Esophagus squamous epithelium (tissue), 5 donors: ENCODE results near the gene TKTL1. TPM values are rescaled to one million over a fixed set of nuclear protein-coding genes. Genes with fewer than 3 reads are reported as not detected.

ENCODE experiments used
- DNase-seq: peaks from one replicate; lab custom pipeline; 2025; lab: John Stamatoyannopoulos, UW
- H3K27ac ChIP-seq, 4 donors: fragments of 200-600 bp; sonication (generic); one replicate each; pipeline ENCODE4 v1.5.1; 2016 to 2019; ENCODE audit warnings: mild to moderate bottlenecking in 1 of 4
- H3K27me3 ChIP-seq, 4 donors: fragments of 200-600 bp; sonication (generic); 1 replicate in 3 of 4; 2 replicates in 1 of 4; pipeline versions ENCODE4 v1.5.1 to v1.6.0; 2017 to 2021; ENCODE audit warnings: antibody characterized with exemption in 1 of 4
- H3K36me3 ChIP-seq, 3 donors: fragments of 200-600 bp; sonication (generic); one replicate each; pipeline ENCODE4 v1.5.1; 2016 to 2019
- H3K4me1 ChIP-seq, 3 donors: fragments of 200-600 bp; sonication (generic); one replicate each; pipeline ENCODE4 v1.5.1; 2017 to 2019
- H3K4me3 ChIP-seq, 4 donors: fragments of 200-600 bp; sonication (generic); 1 replicate in 3 of 4; 2 replicates in 1 of 4; pipeline ENCODE4 v1.5.1; 2016 to 2019; ENCODE audit warnings: mild to moderate bottlenecking in 2 of 4, moderate library complexity in 1 of 4
- H3K9me3 ChIP-seq, 3 donors: fragments of 200-600 bp; sonication (generic); one replicate each; pipeline ENCODE4 v1.5.1; 2016 to 2019
- CTCF ChIP-seq, 6 experiments: fragments of 450-650 bp in 4 of 6; fragments of 200-600 bp in 2 of 6; sonication (generic) in 2 of 6; IDR thresholded peaks; one replicate each; pipeline ENCODE4 v1.5.1; 2016 to 2019; ENCODE audit warnings: antibody characterized with exemption in 6 of 6, mild to moderate bottlenecking in 4 of 6, moderate library complexity in 4 of 6
- POLR2A ChIP-seq, 4 donors: fragments of 450-650 bp; IDR thresholded peaks; one replicate each; pipeline ENCODE4 v1.6.1; 2017; ENCODE audit warnings: antibody characterized with exemption in 4 of 4, mild to moderate bottlenecking in 4 of 4, moderate library complexity in 3 of 4
- WGBS, 2 donors: methylation state at CpG; one replicate each; pipeline ENCODE4 v1.1.5; 2018; 5-methylcytosine and 5-hydroxymethylcytosine counted together
- intact Hi-C: fragments of 100-400 bp; cut with DNase I; formaldehyde crosslinking; loops from one replicate; pipeline ENCODE4 v1.15.0; 2022
- total RNA-seq, 4 donors: library from RNA; depleted of rRNA; stranded (reverse); fragments of >200 nt; gene quantifications; one replicate each; pipeline ENCODE4 v1.1.0, GENCODE V29; 2016
- donor health status: DM: yes; HTN: yes; CAD: no.

The TKTL1 gene
- total RNA-seq, 4 donors from 2014 or later: not detected

GRCh38 chrX:154365997-154366665 lies 70.5 kb downstream of the TKTL1 start:
- no peak for DNase-seq

DNA sequence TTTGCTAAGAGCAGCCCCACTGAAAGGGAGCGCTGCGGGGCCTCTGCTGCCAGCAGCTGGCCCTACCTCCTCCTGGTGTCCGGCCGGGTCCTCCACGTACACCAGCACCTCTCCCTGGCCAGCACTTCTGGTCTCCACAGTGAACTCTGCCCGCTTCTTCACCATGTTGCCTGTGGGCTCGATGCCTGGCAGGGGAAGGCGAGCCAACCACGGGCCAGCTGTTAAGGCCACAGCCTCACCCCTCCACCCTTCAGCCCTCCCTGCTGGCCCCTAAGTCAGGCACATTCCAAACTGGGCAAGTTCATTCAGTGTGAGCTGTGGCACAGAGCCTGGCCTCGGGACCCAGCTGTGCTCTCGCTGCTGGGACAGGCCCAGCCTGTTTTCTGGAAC lies 71.1 kb downstream of the TKTL1 start:
- H3K27ac ChIP-seq: peak overlapping the region; percentile 84 to 99 (median 96)
- peak overlapping the region in 1 of 4 donors; percentile 76 for H3K4me3 ChIP-seq
- no peaks in the 10 kb centered on the region for H3K27me3 ChIP-seq
- H3K4me1 ChIP-seq: peaks cover 14 to 71% (median 15%) of the 10 kb centered on the region in 3 donors
- intact Hi-C loops: no loop called here
- DNase-seq: no peak
- peaks cover 22 to 61% (median 35%) of the 10 kb centered on the region in 3 donors for H3K36me3 ChIP-seq
- TF ChIP-seq CTCF (IDR thresholded peaks at IDR 0.05) (no peak), POLR2A (IDR thresholded peaks at IDR 0.05) (no peak)
- H3K9me3 ChIP-seq: no peaks in the 10 kb centered on the region
- WGBS, 2 donors: 56% methylated on average over 7 of the region's 11 CpGs; no CpG with 5 or more reads in 1 of the 2 donors

More at GRCh38 chrX:154365997-154366665, 70.5 kb downstream of the TKTL1 start:
- Histone ChIP-seq H3K27me3 (no peaks in the 10 kb centered on the region), H3K4me3 (peak overlapping the region in 1 of 4 donors; percentile 76), H3K4me1 (peaks cover 14 to 69% (median 15%) of the 10 kb centered on the region in 3 donors), H3K9me3 (no peaks in the 10 kb centered on the region), H3K36me3 (peaks cover 22 to 66% (median 40%) of the 10 kb centered on the region in 3 donors), H3K27ac (peak overlapping the region; percentile 84 to 99 (median 96))
- no peak for TF ChIP-seq POLR2A (IDR thresholded peaks at IDR 0.05)
- TF ChIP-seq CTCF (IDR thresholded peaks at IDR 0.05): no peak
- intact Hi-C loops: no loop called here
- WGBS, 2 donors: 76% methylated on average over 23 of the region's 32 CpGs; no CpG with 5 or more reads in 1 of the 2 donors

- peak overlapping the region in 3 of 4 donors; percentile 68 to 76 (median 73) for H3K4me3 ChIP-seq
- H3K36me3 ChIP-seq: peaks cover 22 to 50% (median 25%) of the 10 kb centered on the region in 3 donors
- peak overlapping the region; percentile 84 to 99 (median 96) for H3K27ac ChIP-seq
- intact Hi-C loops: no loop called here
- DNase-seq: no peak
- no peaks in the 10 kb centered on the region for H3K27me3 ChIP-seq
- H3K4me1 ChIP-seq: peaks cover 15 to 74% (median 18%) of the 10 kb centered on the region in 3 donors
- TF ChIP-seq POLR2A (IDR thresholded peaks at IDR 0.05) (no peak), CTCF (IDR thresholded peaks at IDR 0.05) (no peak)
- WGBS, 2 donors: 76% methylated on average over 10 of the region's 31 CpGs; no CpG with 5 or more reads in 1 of the 2 donors
- no peaks in the 10 kb centered on the region for H3K9me3 ChIP-seq
Measured at GRCh38 chrX:154367474-154368308, 72.1 kb downstream of the TKTL1 start.

DNA sequence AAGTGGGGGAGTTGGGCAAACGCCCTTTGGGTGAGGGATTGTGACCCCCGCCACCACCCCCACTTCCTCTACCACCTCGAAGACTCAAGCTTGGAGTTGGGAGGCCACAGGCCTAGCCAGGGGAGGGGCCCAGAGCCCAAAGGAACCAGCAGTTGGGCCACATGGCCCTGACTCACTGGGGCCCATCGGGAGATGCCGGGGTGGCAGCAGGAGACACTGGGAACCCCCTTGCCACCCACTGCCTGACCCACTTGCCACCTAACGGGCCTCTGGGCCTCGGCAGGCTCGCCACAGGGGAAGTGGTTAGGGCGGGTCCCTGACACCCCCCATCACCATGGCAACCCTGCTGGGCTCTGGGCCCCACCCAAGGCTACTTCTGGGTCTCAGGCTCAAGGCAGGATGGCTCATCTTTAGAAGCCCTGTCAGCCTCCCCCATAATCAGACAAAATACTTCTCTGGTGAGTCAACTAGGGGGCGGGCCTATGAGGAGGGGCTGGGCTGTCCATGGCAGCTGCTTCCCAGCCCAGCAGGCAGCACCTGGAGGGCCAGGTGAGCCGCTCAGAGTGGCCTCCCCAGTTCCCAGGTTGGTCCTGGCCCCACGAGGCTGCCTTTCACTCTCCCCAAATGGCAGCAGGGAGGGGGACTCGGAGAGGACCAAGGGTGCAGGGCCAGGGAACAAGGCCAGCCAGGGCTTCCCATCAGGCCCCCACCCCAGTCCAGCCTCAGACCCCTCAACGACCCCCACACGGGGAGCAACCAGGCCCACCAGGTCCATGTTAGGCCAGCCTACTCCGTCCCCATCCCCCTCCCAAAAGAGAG lies 73.2 kb downstream of the TKTL1 start:
- Histone ChIP-seq H3K27me3 (no peaks in the 10 kb centered on the region), H3K4me1 (peaks cover 15 to 85% (median 23%) of the 10 kb centered on the region in 3 donors), H3K4me3 (peak overlapping the region; percentile 55 to 76 (median 70)), H3K9me3 (no peaks in the 10 kb centered on the region), H3K36me3 (peaks cover 19 to 39% (median 21%) of the 10 kb centered on the region in 3 donors), H3K27ac (peak overlapping the region; percentile 84 to 99 (median 96))
- DNase-seq: peak; percentile 51
- 30% methylated on average over 4 of the region's 16 CpGs; no CpG with 5 or more reads in 1 of the 2 donors for WGBS, 2 donors
- intact Hi-C loops: no loop called here
- no peak for TF ChIP-seq CTCF (IDR thresholded peaks at IDR 0.05)
- peak in 2 of 4 donors; percentile 27 to 53 for TF ChIP-seq POLR2A (IDR thresholded peaks at IDR 0.05)
